PC-9 (cell line): Measurements from ENCODE around the gene HDAC11. TPM values are rescaled to one million over a fixed set of nuclear protein-coding genes. Genes with fewer than 3 reads are reported as not detected.

Experiments
- BruUV-seq: library from RNA; stranded (reverse); fragments of 400-500 nt; replicated peaks from 2 replicates; lab custom pipeline; 2021; lab: Mats Ljungman, UMichigan
- CTCF ChIA-PET: fragments of 300-600 bp; sonication (Branson Sonifier 250); formaldehyde crosslinking; loops from one replicate; lab custom pipeline; 2022; ENCODE audit warnings: antibody characterized with exemption; lab: Charles Lee
- POLR2A ChIA-PET: fragments of 300-600 bp; sonication (Branson Sonifier 250); formaldehyde crosslinking; loops from one replicate; lab custom pipeline; 2022; ENCODE audit warnings: antibody characterized with exemption; ENCODE audit not compliant: unreplicated experiment; lab: Charles Lee
- DNase-seq, 2 experiments: peaks; one replicate each; pipeline versions ENCODE4 v3.0.0 to v3.0.0-alpha.2; 2015 to 2022; ENCODE audit warnings: mixed read lengths in 1 of 2
- H2AFZ ChIP-seq: fragments of 200-600 bp; sonication (generic); 2 replicates; pipeline ENCODE4 v1.8.1; 2017; ENCODE audit warnings: antibody characterized with exemption
- H3F3A ChIP-seq: fragments of 200-600 bp; sonication (generic); 2 replicates; pipeline ENCODE4 v1.8.1; 2017; ENCODE audit warnings: antibody characterized with exemption, mild to moderate bottlenecking, low read depth; ENCODE audit not compliant: insufficient read depth
- H3K27ac ChIP-seq: fragments of 200-600 bp; sonication (generic); 2 replicates; pipeline ENCODE4 v1.6.1; 2016; ENCODE audit warnings: mixed run types
- H3K27me3 ChIP-seq: fragments of 200-600 bp; sonication (generic); 2 replicates; pipeline ENCODE4 v1.6.1; 2016; ENCODE audit warnings: low read depth, mixed run types; ENCODE audit not compliant: insufficient read depth
- H3K36me3 ChIP-seq: fragments of 200-600 bp; sonication (generic); 2 replicates; pipeline ENCODE4 v1.6.1; 2016; ENCODE audit warnings: low read depth, mixed run types
- H3K4me1 ChIP-seq: fragments of 200-600 bp; sonication (generic); replicated peaks from 2 replicates; pipeline ENCODE4 v1.6.1; 2016; ENCODE audit warnings: mixed run types; ENCODE audit not compliant: insufficient read depth
- H3K4me2 ChIP-seq: fragments of 200-600 bp; sonication (generic); 2 replicates; pipeline ENCODE4 v1.6.1; 2017; ENCODE audit warnings: mixed run types
- H3K4me3 ChIP-seq: fragments of 200-600 bp; sonication (generic); 2 replicates; pipeline ENCODE4 v1.6.1; 2016; ENCODE audit warnings: mixed run types
- H3K79me2 ChIP-seq: fragments of 200-600 bp; sonication (generic); 2 replicates; pipeline ENCODE4 v1.6.1; 2017; ENCODE audit warnings: low read depth, mixed run types
- H3K9me2 ChIP-seq: fragments of 200-600 bp; sonication (generic); 2 replicates; pipeline ENCODE4 v1.8.1; 2017; ENCODE audit warnings: mild to moderate bottlenecking; ENCODE audit not compliant: insufficient read depth
- H3K9me3 ChIP-seq: fragments of 200-600 bp; sonication (generic); 2 replicates; pipeline ENCODE4 v1.8.1; 2016; ENCODE audit warnings: low read depth; ENCODE audit not compliant: insufficient read depth
- H4K20me1 ChIP-seq: fragments of 200-600 bp; sonication (generic); 2 replicates; pipeline ENCODE4 v1.8.1; 2017; ENCODE audit not compliant: insufficient read depth
- EZH2 ChIP-seq: fragments of 200-600 bp; sonication (generic); IDR thresholded peaks from 2 replicates; pipeline ENCODE4 v1.8.0; 2017; ENCODE audit warnings: antibody characterized with exemption, low read depth
- intact Hi-C: fragments of 100-400 bp; cut with micrococcal nuclease; formaldehyde crosslinking; loops from one replicate; pipeline ENCODE4 v1.10.0; 2022; ENCODE audit not compliant: unreplicated experiment
- total RNA-seq: library from RNA; stranded (reverse); gene quantifications from 2 replicates; pipeline ENCODE4 v1.2.3, GENCODE V29; 2021
- TF ChIP-seq, protein P1 (sequence below): fragments of 200-600 bp; sonication (generic); conservative IDR thresholded peaks from 2 replicates; pipeline ENCODE4 v1.6.1; 2017; ENCODE audit warnings: mixed run types, antibody characterized with exemption, mild to moderate bottlenecking, moderate library complexity

HDAC11 gene
- total RNA-seq, 1 experiment from 2014 or later: 18.4 TPM

- Histone ChIP-seq H3F3A (peaks cover 37% of the 10 kb centered on the region), H3K4me2 (no peak overlapping the region), H3K4me1 (peaks cover 72% of the 10 kb centered on the region), H3K79me2 (no peaks in the 10 kb centered on the region), H2AFZ (no peak overlapping the region), H3K36me3 (no peaks in the 10 kb centered on the region), H3K27ac (no peak overlapping the region), H3K9me3 (no peaks in the 10 kb centered on the region), H4K20me1 (no peaks in the 10 kb centered on the region), H3K9me2 (no peaks in the 10 kb centered on the region), H3K4me3 (no peak overlapping the region), H3K27me3 (no peaks in the 10 kb centered on the region)
- ChIA-PET CTCF (no interaction called here), POLR2A (no interaction called here)
- no peak for DNase-seq
- no TSS peak for BruUV-seq
- TF ChIP-seq, protein P1, sequence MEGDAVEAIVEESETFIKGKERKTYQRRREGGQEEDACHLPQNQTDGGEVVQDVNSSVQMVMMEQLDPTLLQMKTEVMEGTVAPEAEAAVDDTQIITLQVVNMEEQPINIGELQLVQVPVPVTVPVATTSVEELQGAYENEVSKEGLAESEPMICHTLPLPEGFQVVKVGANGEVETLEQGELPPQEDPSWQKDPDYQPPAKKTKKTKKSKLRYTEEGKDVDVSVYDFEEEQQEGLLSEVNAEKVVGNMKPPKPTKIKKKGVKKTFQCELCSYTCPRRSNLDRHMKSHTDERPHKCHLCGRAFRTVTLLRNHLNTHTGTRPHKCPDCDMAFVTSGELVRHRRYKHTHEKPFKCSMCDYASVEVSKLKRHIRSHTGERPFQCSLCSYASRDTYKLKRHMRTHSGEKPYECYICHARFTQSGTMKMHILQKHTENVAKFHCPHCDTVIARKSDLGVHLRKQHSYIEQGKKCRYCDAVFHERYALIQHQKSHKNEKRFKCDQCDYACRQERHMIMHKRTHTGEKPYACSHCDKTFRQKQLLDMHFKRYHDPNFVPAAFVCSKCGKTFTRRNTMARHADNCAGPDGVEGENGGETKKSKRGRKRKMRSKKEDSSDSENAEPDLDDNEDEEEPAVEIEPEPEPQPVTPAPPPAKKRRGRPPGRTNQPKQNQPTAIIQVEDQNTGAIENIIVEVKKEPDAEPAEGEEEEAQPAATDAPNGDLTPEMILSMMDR: no peak
- TF ChIP-seq EZH2: no peak
- intact Hi-C loops: no loop called here
These were observed 29.7 kb downstream of the HDAC11 start for GRCh38 chr3:13509816-13510192.

DNA sequence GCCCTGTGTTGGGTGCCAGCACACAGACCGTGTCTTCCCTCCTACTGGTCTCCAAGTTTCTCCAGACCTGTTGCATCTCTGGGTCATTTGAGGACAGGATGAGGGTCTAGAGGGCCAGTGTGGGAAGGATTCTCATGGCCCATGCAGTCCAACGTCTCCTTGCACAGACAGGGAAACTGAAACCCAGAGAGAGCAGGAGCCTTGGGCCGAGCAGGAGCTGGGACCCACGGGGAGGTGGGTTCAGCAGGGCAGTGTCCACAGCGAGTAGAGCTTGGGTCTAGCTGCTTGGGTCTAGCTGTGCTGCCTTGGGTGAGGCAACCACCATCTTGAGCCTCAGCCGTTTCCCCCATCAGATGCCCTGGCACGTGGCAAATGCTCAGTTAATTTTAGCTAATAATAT lies 32.3 kb downstream of the HDAC11 start:
- ChIA-PET CTCF (interaction anchor here (0.6 kb wide), 1 partner anchor 87 kb away, joined by 3 read pairs; no protein-coding TSS in a partner anchor), POLR2A (no interaction called here)
- H3K4me3 ChIP-seq: no peak overlapping the region
- no peak for TF ChIP-seq EZH2
- TF ChIP-seq, protein P1: no peak
- no peaks in the 10 kb centered on the region for H3K9me2 ChIP-seq
- H3F3A ChIP-seq: peaks cover 33% of the 10 kb centered on the region
- H3K9me3 ChIP-seq: no peaks in the 10 kb centered on the region
- no peaks in the 10 kb centered on the region for H4K20me1 ChIP-seq
- H3K27ac ChIP-seq: no peak overlapping the region
- no peaks in the 10 kb centered on the region for H3K79me2 ChIP-seq
- DNase-seq: no peak
- no peak overlapping the region for H3K4me2 ChIP-seq
- no TSS peak for BruUV-seq
- no peaks in the 10 kb centered on the region for H3K27me3 ChIP-seq
- H3K4me1 ChIP-seq: peaks cover 59% of the 10 kb centered on the region
- no peak overlapping the region for H2AFZ ChIP-seq
- intact Hi-C loops: loop anchor here (2.0 kb wide), 1 partner anchor 20 kb away; no protein-coding TSS in a partner anchor
- no peaks in the 10 kb centered on the region for H3K36me3 ChIP-seq

DNA sequence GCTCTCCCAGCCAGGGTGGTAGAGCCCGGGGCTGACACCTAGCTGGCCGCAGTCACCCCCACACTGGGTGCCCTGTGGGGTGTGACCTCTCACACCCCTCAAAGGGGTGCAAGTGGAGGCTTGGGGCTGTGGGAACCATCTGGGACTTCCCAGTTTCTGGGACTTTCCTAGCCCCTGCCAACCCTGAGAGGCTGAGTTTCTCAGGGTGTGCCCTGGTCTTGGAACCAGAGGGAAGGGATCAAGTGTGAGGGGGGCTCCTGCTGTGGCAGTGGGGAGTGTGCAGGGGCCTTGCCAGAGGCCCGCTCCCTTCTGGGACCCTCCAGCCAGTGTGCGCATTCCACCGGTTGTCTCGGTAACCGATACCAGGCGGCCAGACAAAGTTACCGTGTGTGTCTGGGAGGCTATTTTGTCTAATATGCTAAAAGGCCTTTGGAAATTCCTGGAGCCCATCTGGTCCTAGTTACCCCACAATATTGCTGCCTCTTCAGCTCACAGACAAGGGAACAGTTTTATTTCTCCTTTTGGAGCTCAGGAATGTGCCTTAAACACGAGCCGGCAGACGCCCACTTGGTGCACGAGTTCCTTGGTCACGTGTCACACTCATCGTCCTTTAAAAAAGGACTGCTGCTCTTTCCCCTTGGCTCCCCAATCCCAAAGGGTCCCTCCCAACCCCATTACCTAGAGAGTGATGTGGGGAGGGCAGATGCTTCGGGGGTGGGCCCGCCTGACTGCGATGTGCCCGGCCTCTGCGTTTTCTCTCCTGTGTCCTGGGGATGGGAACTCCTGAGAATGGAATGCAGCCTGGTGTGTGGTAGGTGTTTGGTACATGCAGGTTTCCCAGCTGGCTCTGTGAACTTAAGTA lies 33.2 kb downstream of the HDAC11 start:
- DNase-seq: peak; percentile 79
- TF ChIP-seq, protein P1: no peak
- no peak for TF ChIP-seq EZH2
- CTCF ChIA-PET: interaction anchor here (0.5 to 2.0 kb wide), 3 partner anchors 18 to 135 kb away, joined by 3 to 7 read pairs (median 6); no protein-coding TSS in a partner anchor
- BruUV-seq: TSS peak; percentile 79
- no peak overlapping the region for H2AFZ ChIP-seq
- H3F3A ChIP-seq: peaks cover 25% of the 10 kb centered on the region
- POLR2A ChIA-PET: interaction anchor here (0.5 to 0.7 kb wide), 7 partner anchors 20 to 1666 kb away, joined by 3 to 8 read pairs (median 3); partner anchors contain the start of gene TAMM41
- H3K4me2 ChIP-seq: peak overlapping the region; percentile 64
- no peaks in the 10 kb centered on the region for H4K20me1 ChIP-seq
- intact Hi-C loops: loop anchor here (2.0 kb wide), 1 partner anchor 20 kb away; no protein-coding TSS in a partner anchor
- peak overlapping the region; percentile 82 for H3K27ac ChIP-seq
- H3K9me2 ChIP-seq: no peaks in the 10 kb centered on the region
- peaks cover 51% of the 10 kb centered on the region for H3K4me1 ChIP-seq
- H3K36me3 ChIP-seq: no peaks in the 10 kb centered on the region
- H3K9me3 ChIP-seq: no peaks in the 10 kb centered on the region
- H3K4me3 ChIP-seq: no peak overlapping the region
- no peaks in the 10 kb centered on the region for H3K79me2 ChIP-seq
- no peaks in the 10 kb centered on the region for H3K27me3 ChIP-seq
